Smooth muscle cell (in vitro differentiated cells): ENCODE measurements around the gene ARHGAP45. TPM values are rescaled to one million over a fixed set of nuclear protein-coding genes. Genes with fewer than 3 reads are reported as not detected.
A peak's percentile ranks its signal among the peaks of the same experiment; 100 is the strongest.

Experiments
- DNase-seq: peaks from one replicate; lab custom pipeline; 2025; ENCODE audit not compliant: unreplicated experiment; lab: John Stamatoyannopoulos, UW
- H2AFZ ChIP-seq: fragments of 200-600 bp; sonication (generic); 2 replicates; pipeline ENCODE4 v1.6.0; 2016; ENCODE audit warnings: antibody characterized with exemption, low read depth, mild to moderate bottlenecking
- H3F3A ChIP-seq: fragments of 200-600 bp; sonication (generic); 2 replicates; pipeline ENCODE4 v1.6.0; 2017; ENCODE audit warnings: antibody characterized with exemption, low read depth
- H3K27ac ChIP-seq: fragments of 200-600 bp; sonication (generic); 2 replicates; pipeline ENCODE4 v1.5.1; 2016; ENCODE audit warnings: low read depth, mild to moderate bottlenecking
- H3K27me3 ChIP-seq: fragments of 200-600 bp; sonication (generic); 2 replicates; pipeline ENCODE4 v1.6.1; 2016; ENCODE audit warnings: low read depth, mild to moderate bottlenecking
- H3K36me3 ChIP-seq: fragments of 200-600 bp; sonication (generic); 2 replicates; pipeline ENCODE4 v1.5.1; 2016; ENCODE audit warnings: low read depth
- H3K4me1 ChIP-seq: fragments of 200-600 bp; sonication (generic); 2 replicates; pipeline ENCODE4 v1.5.1; 2016; ENCODE audit warnings: low read depth
- H3K4me2 ChIP-seq: fragments of 200-600 bp; sonication (generic); 2 replicates; pipeline ENCODE4 v1.6.0; 2016; ENCODE audit warnings: mild to moderate bottlenecking
- H3K4me3 ChIP-seq: fragments of 200-600 bp; sonication (generic); 2 replicates; pipeline ENCODE4 v1.5.1; 2016; ENCODE audit warnings: mild to moderate bottlenecking
- H3K79me2 ChIP-seq: fragments of 200-600 bp; sonication (generic); 2 replicates; pipeline ENCODE4 v1.6.0; 2016; ENCODE audit warnings: low read depth, mild to moderate bottlenecking
- H3K9ac ChIP-seq: fragments of 200-600 bp; sonication (generic); 2 replicates; pipeline ENCODE4 v1.6.0; 2016; ENCODE audit warnings: low read depth
- H3K9me3 ChIP-seq: fragments of 200-600 bp; sonication (generic); replicated peaks from 2 replicates; pipeline ENCODE4 v1.5.1; 2016; ENCODE audit warnings: low read depth
- H4K20me1 ChIP-seq: fragments of 200-600 bp; sonication (generic); 2 replicates; pipeline ENCODE4 v1.6.0; 2016; ENCODE audit warnings: low read depth
- CTCF ChIP-seq: fragments of 200-600 bp; sonication (generic); IDR thresholded peaks from 2 replicates; pipeline ENCODE4 v1.5.1; 2017; ENCODE audit warnings: borderline replicate concordance, mild to moderate bottlenecking, antibody characterized with exemption; ENCODE audit not compliant: insufficient read depth, poor library complexity, severe bottlenecking
- WGBS: methylation state at CpG from one replicate; pipeline ENCODE4 v1.1.7; 2016; ENCODE audit warnings: low lambda C conversion rate; 5-methylcytosine and 5-hydroxymethylcytosine counted together
- polyA plus RNA-seq: library from polyadenylated mRNA; unstranded; fragments of >200 nt; fragmentation: Nextera tagmentation; extraction: Ambion mirVana; gene quantifications from 2 replicates; pipeline ENCODE4 v1.2.1, GENCODE V29; 2016
- total RNA-seq: library from RNA; depleted of rRNA; stranded (reverse); fragments of >200 nt; gene quantifications from 2 replicates; pipeline ENCODE4 v1.2.3, GENCODE V29; 2014

The ARHGAP45 gene
- total and polyA plus RNA-seq, 2 experiments from 2014 or later: 4.4 to 8.0 TPM

GRCh38 chr19:1097810-1098176 is 30.8 kb downstream of the ARHGAP45 start:
- Histone ChIP-seq H3K4me2 (no peak overlapping the region), H3F3A (peaks cover 12% of the 10 kb centered on the region), H3K9ac (no peak overlapping the region), H3K4me1 (peaks cover 8% of the 10 kb centered on the region), H3K4me3 (no peak overlapping the region), H2AFZ (no peak overlapping the region), H3K9me3 (no peaks in the 10 kb centered on the region), H3K27ac (no peak overlapping the region), H3K36me3 (no peaks in the 10 kb centered on the region), H3K27me3 (no peaks in the 10 kb centered on the region), H3K79me2 (peaks cover 24% of the 10 kb centered on the region), H4K20me1 (peaks cover 19% of the 10 kb centered on the region)
- no peak for TF ChIP-seq CTCF
- DNase-seq: no peak
- 88% methylated on average over 7 of the region's 7 CpGs for WGBS

GRCh38 chr19:1098177-1099051 is 31.4 kb downstream of the ARHGAP45 start:
- H3K4me3 ChIP-seq: no peak overlapping the region
- DNase-seq: no peak
- no peak overlapping the region for H3K4me2 ChIP-seq
- peaks cover 14% of the 10 kb centered on the region for H4K20me1 ChIP-seq
- H3K79me2 ChIP-seq: peaks cover 18% of the 10 kb centered on the region
- peak overlapping the region; percentile 55 for H3K27ac ChIP-seq
- no peaks in the 10 kb centered on the region for H3K27me3 ChIP-seq
- no peak for TF ChIP-seq CTCF
- no peak overlapping the region for H2AFZ ChIP-seq
- peaks cover 15% of the 10 kb centered on the region for H3F3A ChIP-seq
- no peak overlapping the region for H3K9ac ChIP-seq
- 75% methylated on average over 13 of the region's 15 CpGs for WGBS
- H3K36me3 ChIP-seq: no peaks in the 10 kb centered on the region
- H3K9me3 ChIP-seq: no peaks in the 10 kb centered on the region
- peaks cover 14% of the 10 kb centered on the region for H3K4me1 ChIP-seq

GRCh38 chr19:1101337-1101698 is 34.4 kb downstream of the ARHGAP45 start:
- Histone ChIP-seq H3K27me3 (no peaks in the 10 kb centered on the region), H3K4me3 (no peak overlapping the region), H3F3A (peaks cover 16% of the 10 kb centered on the region), H3K4me1 (peaks cover 14% of the 10 kb centered on the region), H3K9ac (no peak overlapping the region), H3K9me3 (no peaks in the 10 kb centered on the region), H3K27ac (peak overlapping the region; percentile 90), H2AFZ (no peak overlapping the region), H3K4me2 (peak overlapping the region; percentile 58), H4K20me1 (peaks cover 16% of the 10 kb centered on the region), H3K79me2 (no peaks in the 10 kb centered on the region), H3K36me3 (no peaks in the 10 kb centered on the region)
- no peak for DNase-seq
- no peak for TF ChIP-seq CTCF
- 61% methylated on average over 9 of the region's 9 CpGs for WGBS
